LNCaP clone FGC (cell line): Measurements from ENCODE around the gene TAF3.

Experiments used
- DNase-seq: peaks from one replicate; pipeline ENCODE4 v3.0.0-alpha.2; 2011; ENCODE audit warnings: low read depth
- H3K4me3 ChIP-seq: 2 replicates; pipeline ENCODE4 v1.5.1; 2011; ENCODE audit warnings: mild to moderate bottlenecking, low read depth, low read length, control low read depth
- TF ChIP-seq, protein P1 (sequence below): IDR thresholded peaks from 2 replicates; pipeline ENCODE4 v1.5.1; 2012; ENCODE audit warnings: mild to moderate bottlenecking; ENCODE audit not compliant: control insufficient read depth, insufficient read depth; ENCODE audit errors: extremely low read depth

Gene TAF3

DNA sequence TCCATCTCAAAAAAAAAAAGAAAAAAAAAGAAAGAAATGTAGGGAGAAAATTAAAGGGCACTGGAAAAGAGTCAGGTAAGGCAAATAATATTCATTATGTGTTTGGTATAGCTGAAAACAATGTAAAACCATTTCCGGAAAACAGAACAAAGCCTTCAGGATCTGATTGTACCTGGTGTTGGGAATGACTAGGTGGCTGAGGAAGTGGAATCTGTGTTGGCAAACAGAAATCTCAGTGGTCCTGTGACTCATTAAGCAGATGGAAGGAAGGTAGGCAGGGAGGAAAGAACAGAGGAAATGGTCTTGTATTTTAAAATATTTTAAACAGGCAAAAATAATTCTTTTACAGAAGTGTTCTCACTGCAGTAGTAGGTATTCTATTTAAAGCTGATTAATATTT lies 180.5 kb downstream of the TAF3 start:
- no peak overlapping the region for H3K4me3 ChIP-seq
- no peak for DNase-seq
- TF ChIP-seq, protein P1, sequence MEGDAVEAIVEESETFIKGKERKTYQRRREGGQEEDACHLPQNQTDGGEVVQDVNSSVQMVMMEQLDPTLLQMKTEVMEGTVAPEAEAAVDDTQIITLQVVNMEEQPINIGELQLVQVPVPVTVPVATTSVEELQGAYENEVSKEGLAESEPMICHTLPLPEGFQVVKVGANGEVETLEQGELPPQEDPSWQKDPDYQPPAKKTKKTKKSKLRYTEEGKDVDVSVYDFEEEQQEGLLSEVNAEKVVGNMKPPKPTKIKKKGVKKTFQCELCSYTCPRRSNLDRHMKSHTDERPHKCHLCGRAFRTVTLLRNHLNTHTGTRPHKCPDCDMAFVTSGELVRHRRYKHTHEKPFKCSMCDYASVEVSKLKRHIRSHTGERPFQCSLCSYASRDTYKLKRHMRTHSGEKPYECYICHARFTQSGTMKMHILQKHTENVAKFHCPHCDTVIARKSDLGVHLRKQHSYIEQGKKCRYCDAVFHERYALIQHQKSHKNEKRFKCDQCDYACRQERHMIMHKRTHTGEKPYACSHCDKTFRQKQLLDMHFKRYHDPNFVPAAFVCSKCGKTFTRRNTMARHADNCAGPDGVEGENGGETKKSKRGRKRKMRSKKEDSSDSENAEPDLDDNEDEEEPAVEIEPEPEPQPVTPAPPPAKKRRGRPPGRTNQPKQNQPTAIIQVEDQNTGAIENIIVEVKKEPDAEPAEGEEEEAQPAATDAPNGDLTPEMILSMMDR, result no peak

DNA sequence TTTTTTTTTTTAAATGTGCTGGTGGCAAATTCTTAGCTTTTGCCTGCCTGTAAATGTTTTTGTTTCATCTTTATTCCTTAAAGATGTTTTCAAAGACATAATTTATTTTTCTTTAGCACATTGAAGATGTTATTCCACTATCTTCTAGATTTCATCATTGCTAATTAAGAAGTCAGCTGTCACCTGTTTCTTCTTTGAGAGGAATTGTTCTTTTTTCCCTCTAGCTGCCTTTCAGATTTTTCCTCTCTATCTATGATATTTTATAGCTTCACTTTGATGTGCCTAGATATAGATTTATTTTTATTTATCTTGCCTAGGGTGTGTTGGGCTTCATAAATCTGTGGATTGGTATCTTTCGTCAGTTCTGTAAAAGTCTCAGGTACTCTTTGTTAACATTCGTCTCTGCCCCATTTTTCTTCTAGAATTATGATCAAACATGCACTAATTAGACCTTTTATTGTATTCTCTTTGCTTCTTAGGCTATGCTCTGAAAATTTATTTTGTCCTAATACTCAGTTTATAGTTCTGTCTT lies 186.2 kb downstream of the TAF3 start:
- TF ChIP-seq, protein P1, result no peak
- DNase-seq, result no peak

DNA sequence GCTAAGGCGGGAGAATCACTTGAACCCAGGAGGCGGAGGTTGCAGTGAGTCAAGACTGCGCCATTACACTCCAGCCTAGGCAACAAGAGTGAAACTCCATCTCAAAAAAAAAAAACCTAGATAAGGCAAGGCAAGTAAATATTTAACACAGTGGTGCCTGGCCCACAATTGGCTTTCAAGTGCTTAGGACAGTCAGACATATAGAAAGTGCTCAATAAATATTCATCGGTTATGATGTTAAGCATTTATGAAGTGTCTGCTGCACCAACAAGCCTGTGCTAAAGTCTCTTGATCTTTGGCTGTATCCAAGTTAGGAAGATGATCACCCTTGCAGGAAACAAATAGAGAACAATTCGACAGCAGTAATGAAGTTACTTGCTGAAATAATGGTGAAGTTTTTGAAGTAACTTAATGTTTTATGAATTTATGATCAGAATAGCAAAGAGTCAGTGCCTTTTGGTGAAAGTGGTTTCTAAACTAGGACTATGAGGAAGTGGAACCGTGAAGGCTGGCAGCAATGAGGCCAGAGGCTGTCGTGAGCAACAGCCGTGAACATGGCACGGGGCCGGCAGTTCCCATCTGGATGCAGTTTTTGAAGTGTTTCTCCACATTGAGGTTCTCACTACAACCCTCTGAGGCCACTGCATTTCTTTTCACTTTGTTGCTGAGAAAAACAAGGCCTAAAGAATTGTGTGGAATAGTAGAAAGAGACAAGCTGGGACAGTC lies 188.1 kb downstream of the TAF3 start:
- DNase-seq, result no peak
- TF ChIP-seq, protein P1, result no peak
- no peak overlapping the region for H3K4me3 ChIP-seq

More for the DNA sequence above, 186.2 kb downstream of the TAF3 start:
- H3K4me3 ChIP-seq, result no peak overlapping the region

DNA sequence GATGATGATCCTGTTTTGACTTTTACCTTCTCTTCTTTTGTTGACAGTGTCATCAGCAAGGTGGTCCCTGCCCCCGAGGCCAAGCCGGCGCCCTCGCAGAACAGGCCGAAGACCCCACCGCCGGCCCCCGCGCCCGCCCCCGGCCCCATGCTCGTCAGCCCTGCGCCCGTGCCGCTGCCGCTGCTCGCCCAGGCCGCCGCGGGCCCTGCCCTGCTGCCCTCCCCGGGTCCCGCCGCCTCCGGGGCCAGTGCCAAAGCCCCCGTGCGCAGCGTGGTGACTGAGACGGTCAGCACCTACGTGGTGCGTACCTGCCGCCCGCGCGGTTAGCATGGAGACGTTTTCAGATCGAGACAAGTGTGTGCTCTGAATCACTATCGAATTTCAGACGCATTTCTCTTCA lies 190.7 kb downstream of the TAF3 start:
- TF ChIP-seq, protein P1, result no peak
- DNase-seq, result no peak
- no peak overlapping the region for H3K4me3 ChIP-seq

DNA sequence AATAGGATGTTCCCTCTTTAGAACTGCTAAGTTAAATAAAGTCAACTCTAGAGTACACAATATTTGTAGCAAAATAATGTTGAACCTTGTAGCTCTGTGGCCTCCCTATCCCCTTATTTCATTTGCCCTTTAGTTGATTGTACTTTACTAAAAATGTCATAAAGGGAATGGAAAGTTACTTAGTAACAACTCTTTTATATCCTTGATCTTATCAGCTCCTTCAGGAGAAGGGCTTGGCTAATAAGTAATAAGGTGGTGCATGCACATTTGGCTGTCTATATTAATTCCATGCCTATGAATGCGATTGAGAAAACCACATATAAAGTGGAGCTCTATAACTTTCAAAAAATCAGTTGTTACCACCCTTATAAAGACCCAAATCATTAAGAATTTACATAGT lies 194.7 kb downstream of the TAF3 start:
- TF ChIP-seq, protein P1, result no peak
- DNase-seq, result no peak
- no peak overlapping the region for H3K4me3 ChIP-seq

DNA sequence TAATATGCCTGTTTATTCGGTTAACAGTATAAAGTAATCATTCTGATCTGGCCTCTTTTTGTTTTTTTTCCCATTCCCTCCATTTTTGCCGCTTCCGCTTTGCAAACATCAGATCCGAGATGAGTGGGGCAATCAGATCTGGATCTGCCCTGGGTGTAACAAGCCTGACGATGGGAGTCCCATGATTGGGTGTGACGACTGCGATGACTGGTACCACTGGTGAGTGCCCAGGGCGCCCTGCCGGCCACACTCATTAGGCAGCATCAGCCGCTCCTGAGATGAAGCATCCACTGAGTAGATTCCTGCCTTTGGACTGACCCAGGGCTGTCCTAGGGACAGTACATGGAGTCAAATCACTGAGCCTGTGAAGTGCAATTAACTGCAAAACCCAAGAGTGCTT lies 195.3 kb downstream of the TAF3 start:
- no peak for DNase-seq
- no peak overlapping the region for H3K4me3 ChIP-seq
- TF ChIP-seq, protein P1, result no peak

DNA sequence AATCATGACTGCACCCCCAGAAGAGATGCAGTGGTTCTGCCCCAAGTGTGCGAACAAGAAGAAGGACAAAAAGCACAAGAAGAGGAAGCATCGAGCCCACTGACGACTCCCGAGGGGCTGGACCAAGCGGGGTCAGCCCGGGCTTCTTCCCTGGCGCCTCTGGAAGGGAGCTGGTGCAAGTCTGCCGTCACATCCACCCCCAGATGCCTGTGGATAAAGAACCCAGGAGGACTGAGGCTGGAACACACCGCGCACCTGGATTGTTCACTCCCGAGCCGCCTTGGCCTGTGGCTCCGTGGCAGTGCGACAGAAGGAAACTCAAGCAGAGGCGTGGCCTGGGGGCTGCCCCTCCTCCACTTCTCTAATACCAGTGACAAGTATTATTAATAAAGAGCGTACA lies 196.3 kb downstream of the TAF3 start:
- TF ChIP-seq, protein P1, result no peak
- no peak for DNase-seq
- no peak overlapping the region for H3K4me3 ChIP-seq
